GM03348 (cell line): Measurements from ENCODE around the gene HLX.

ENCODE experiments used
- DNase-seq: peaks from one replicate; pipeline ENCODE4 v3.0.0; 2012; ENCODE audit warnings: low spot score

HLX gene

DNA sequence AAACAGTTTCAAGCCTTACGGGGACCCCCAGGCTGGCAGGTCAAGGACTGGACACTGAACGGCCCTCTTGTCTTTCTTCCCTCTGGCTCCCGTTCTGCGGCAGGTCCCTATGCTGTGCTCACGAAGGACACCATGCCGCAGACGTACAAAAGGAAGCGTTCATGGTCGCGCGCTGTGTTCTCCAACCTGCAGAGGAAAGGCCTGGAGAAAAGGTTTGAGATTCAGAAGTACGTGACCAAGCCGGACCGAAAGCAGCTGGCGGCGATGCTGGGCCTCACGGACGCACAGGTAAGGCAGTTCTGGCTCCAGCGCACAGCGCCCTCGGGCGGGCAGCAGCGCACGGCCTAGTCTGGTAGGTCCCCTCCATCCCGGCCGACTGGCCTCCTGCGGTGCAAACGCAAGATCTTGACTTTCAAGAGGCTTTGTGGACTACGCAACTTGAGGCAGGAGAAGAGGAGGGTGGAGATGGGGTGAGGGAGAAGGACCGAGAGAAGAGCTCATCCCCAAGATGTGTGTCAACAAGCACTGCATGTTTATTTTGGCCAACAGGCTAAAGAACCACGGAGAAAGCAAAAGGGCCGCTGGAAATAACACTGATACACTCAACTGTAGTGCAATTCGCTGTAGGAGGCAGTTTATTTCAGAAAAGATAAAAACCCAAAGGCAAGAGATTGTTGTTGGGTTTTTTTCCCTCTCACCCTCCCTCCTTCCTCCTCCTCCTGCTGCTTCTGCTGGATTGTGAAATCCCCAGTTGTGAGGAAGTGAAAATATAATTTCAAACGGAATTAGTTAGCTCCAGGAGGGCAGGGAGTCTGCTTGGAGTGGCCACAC lies 3.0 kb downstream of the HLX start:
- peak; percentile 41 for DNase-seq

- DNase-seq, result no peak
These were observed 5.1 kb downstream of the HLX start for GRCh38 chr1:220884109-220884980.

- no peak for DNase-seq
These were observed 6.0 kb downstream of the HLX start for GRCh38 chr1:220884981-220885918.

- no peak for DNase-seq
These were observed 6.7 kb downstream of the HLX start for GRCh38 chr1:220885971-220886370.

- no peak for DNase-seq
These were observed 7.4 kb downstream of the HLX start for GRCh38 chr1:220886470-220887201.

DNA sequence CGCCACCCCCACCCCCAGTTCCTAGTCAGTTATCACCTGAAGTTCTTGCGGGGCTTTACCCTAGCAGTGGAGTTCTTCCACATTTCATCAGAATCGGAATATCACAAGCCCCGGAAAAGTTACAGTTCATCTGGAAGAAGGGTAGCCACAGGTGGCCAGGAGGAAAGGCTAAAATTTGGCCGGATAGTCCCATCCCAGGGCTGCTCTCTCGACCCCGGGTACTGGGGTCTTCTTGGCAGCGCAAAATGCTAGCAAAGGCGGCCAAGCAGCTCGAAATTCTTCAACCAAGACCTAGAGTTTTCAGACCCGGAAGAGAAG lies 7.9 kb downstream of the HLX start:
- DNase-seq, result no peak

GRCh38 chr1:220887520-220888416 lies 8.5 kb downstream of the HLX start:
- DNase-seq, result peak; percentile 66

GRCh38 chr1:220888417-220888986 lies 9.3 kb downstream of the HLX start:
- DNase-seq, result no peak

GRCh38 chr1:220889333-220889732 lies 10.1 kb downstream of the HLX start:
- DNase-seq, result no peak

GRCh38 chr1:220889848-220890287 lies 10.6 kb downstream of the HLX start:
- DNase-seq, result no peak

DNA sequence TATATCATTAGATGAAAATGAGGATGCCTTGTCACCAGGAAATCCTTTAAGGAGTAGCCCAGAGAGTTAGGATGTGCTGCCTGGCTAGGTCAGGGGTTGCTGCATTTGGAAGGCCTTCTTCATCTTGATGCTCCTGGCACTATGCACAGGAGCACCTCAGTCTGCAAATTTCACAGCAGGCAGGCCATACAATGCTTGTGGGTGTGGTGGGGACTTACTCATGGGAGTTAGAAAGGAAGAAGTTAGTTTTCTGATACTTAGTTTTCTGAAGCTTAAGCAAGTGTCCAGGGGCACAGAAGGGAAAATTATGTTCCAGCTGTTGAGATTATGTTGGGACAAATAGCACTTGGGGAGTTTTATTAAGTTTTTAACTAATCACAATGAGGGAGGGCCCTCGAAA lies 11.4 kb downstream of the HLX start:
- no peak for DNase-seq

DNA sequence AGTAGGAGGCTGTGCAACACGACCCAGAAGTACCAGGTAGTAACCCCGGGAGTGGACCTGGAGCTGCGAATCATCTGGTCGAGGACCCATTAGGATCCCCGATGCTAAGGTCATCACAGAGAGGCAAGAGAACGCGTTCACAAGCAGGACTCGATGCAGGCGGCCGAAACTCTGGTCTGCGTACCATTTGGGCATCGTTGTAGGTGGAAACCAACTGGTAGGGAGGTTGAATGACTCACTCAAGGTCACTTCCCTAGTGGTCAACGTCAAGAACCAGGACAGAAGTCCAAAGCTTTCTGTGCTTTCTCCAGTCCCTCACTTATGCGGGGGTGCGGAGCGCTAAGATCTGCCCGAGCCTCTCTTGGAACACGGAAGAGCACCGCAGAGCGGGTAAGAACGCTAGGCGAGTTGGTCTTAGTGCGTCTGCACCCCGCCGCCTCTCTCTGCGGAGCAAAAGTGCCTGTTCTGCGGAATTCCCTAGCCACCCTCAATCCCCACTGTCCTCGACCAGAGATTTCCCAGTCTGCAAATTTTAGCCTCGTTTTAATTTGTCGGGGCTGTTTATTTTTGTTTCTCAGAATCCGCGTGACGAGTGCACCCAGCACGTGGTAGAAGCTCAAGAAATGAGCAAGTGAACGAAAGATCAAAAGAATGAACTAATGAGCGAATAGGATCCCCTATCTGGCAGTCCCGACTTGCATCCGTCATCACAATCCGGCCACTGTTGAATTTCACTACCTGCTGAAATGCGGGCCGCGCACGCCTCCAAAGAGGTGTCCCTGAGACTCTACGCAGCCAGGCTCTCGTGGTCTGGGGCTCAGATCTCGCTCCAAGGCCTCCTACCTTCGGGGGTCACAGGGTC lies 12.2 kb downstream of the HLX start:
- DNase-seq, result no peak

DNA sequence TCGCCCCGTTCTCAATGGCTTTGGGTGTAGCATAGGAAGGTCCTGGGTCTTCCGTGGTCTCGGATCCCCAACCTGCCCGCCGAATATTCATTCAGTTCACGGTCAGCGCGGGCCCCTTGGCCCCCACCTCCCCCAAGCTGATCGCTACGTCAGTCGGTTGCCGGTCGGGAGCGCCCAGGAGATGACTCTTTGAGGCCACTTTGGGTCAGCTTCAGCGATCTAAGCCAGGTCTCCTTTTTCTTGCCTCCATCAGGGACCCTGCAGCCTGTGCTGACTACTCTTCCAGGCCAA lies 12.8 kb downstream of the HLX start:
- no peak for DNase-seq

- no peak for DNase-seq
These were observed 13.9 kb downstream of the HLX start for GRCh38 chr1:220892997-220893700.

- no peak for DNase-seq
These were observed 14.4 kb downstream of the HLX start for GRCh38 chr1:220893701-220894024.

- DNase-seq, result no peak
These were observed 15.0 kb downstream of the HLX start for GRCh38 chr1:220894025-220894923.

DNA sequence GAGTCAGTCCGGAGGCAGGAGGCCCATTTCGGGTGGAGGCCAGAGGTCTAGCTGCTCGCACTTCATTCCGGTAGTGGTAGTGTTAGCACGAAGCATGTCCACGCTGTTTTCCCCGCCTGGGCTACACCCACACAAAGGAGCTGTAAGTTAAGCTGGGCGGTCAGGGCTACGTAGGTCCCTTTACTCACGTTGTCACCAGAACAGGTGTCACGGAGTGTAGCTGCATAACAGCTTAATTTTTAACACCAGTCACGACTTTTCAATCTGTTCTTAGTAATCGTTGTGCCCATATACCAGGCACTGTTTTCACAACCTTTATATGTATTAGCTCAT lies 15.6 kb downstream of the HLX start:
- DNase-seq, result no peak

DNA sequence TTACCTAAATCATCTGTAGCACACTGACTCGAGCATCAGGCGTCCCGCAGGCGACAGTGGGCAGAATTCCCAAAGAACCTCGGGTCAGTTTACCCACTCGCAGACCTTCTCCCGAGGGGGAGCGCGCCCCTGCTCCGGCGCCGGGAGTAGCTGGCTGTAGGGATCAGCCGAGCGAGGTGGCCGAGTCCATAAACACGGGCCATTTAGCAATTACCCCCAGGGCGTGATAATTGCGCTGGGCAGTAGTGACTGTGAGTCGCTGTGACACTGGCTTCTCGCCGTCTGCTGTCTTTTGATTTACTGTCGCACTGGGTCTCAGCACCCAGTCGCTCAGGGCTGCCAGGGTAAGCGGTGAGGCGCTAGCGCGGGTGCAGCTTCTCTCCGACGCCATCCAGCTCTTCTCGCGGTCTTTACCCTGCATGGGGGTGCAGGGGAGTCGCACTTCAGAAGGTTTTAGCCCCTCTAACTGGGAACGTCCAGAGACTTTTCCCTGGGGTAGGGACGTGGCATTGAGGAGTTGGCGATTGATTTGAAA lies 16.2 kb downstream of the HLX start:
- DNase-seq, result no peak
